Activated B cell treated with CpG ODN at 0.5 μM for 24 hours (primary cell): ENCODE results near the gene BHLHE23. TPM values are rescaled to one million over a fixed set of nuclear protein-coding genes. Genes with fewer than 3 reads are reported as not detected.

Experiments used
- ATAC-seq: fragments of 200-7000 bp; cut with Tn5 transposase; one replicate; pipeline ENCODE4 v1.10.0; 2021; ENCODE audit warnings: low read depth, mild to moderate bottlenecking, moderate library complexity
- CTCF ChIA-PET: fragments of 350-600 bp; sonication (Branson Sonifier 250); formaldehyde crosslinking; loops from one replicate; lab custom pipeline; 2021; ENCODE audit warnings: antibody characterized with exemption; lab: Charles Lee
- POLR2A ChIA-PET: fragments of 350-600 bp; sonication (Branson Sonifier 250); formaldehyde crosslinking; loops from one replicate; lab custom pipeline; 2021; ENCODE audit warnings: antibody characterized with exemption; lab: Charles Lee
- DNase-seq: peaks from one replicate; pipeline ENCODE4 v3.0.0; 2022
- H3K27ac Mint-ChIP-seq: one replicate; pipeline ENCODE4 v1.8.0; 2020; ENCODE audit warnings: mixed read lengths
- H3K27me3 Mint-ChIP-seq: one replicate; pipeline ENCODE4 v1.8.0; 2021; ENCODE audit warnings: mixed read lengths
- H3K36me3 Mint-ChIP-seq: one replicate; pipeline ENCODE4 v1.8.0; 2021; ENCODE audit warnings: low read depth, mixed read lengths
- H3K4me1 Mint-ChIP-seq: one replicate; pipeline ENCODE4 v1.8.0; 2021; ENCODE audit warnings: mixed read lengths
- H3K4me3 Mint-ChIP-seq: one replicate; pipeline ENCODE4 v1.8.0; 2020; ENCODE audit warnings: mild to moderate bottlenecking, mixed read lengths
- H3K9me3 Mint-ChIP-seq: one replicate; pipeline ENCODE4 v1.8.0; 2020; ENCODE audit warnings: mixed read lengths
- intact Hi-C: fragments of 100-400 bp; cut with micrococcal nuclease; formaldehyde crosslinking; loops from one replicate; pipeline ENCODE4 v1.15.1; 2024
- total RNA-seq: library from RNA; stranded (reverse); gene quantifications from 2 replicates; pipeline ENCODE4 v1.2.3, GENCODE V29; 2022
- TF ChIP-seq, protein P1 (sequence below): fragments of 200-600 bp; IDR thresholded peaks from one replicate; pipeline ENCODE4 v1.8.0; 2022; ENCODE audit warnings: antibody characterized with exemption, mild to moderate bottlenecking

Gene BHLHE23
- total RNA-seq, 1 donor from 2014 or later, result not detected

- H3K9me3 Mint-ChIP-seq, result no peaks in the 10 kb centered on the region
- peaks cover 12% of the 10 kb centered on the region for H3K4me1 Mint-ChIP-seq
- ChIA-PET POLR2A (interaction anchor here (3.1 kb wide), 1 partner anchor 16 kb away, joined by 13 read pairs; no protein-coding TSS in a partner anchor), CTCF (interaction anchor here (1.4 to 2.5 kb wide), 2 partner anchors 39 to 42 kb away, joined by 6 to 15 read pairs; no protein-coding TSS in a partner anchor)
- ATAC-seq (no peak), DNase-seq (no peak)
- H3K36me3 Mint-ChIP-seq, result peaks cover 9% of the 10 kb centered on the region
- H3K27me3 Mint-ChIP-seq, result peaks cover 17% of the 10 kb centered on the region
- no peak overlapping the region for H3K27ac Mint-ChIP-seq
- TF ChIP-seq, protein P1, sequence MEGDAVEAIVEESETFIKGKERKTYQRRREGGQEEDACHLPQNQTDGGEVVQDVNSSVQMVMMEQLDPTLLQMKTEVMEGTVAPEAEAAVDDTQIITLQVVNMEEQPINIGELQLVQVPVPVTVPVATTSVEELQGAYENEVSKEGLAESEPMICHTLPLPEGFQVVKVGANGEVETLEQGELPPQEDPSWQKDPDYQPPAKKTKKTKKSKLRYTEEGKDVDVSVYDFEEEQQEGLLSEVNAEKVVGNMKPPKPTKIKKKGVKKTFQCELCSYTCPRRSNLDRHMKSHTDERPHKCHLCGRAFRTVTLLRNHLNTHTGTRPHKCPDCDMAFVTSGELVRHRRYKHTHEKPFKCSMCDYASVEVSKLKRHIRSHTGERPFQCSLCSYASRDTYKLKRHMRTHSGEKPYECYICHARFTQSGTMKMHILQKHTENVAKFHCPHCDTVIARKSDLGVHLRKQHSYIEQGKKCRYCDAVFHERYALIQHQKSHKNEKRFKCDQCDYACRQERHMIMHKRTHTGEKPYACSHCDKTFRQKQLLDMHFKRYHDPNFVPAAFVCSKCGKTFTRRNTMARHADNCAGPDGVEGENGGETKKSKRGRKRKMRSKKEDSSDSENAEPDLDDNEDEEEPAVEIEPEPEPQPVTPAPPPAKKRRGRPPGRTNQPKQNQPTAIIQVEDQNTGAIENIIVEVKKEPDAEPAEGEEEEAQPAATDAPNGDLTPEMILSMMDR, result no peak
- intact Hi-C loops, result no loop called here
- H3K4me3 Mint-ChIP-seq, result no peak overlapping the region
Measured at GRCh38 chr20:62969939-62970306, 36.8 kb downstream of the BHLHE23 start.

- ATAC-seq (no peak), DNase-seq (no peak)
- H3K9me3 Mint-ChIP-seq, result no peaks in the 10 kb centered on the region
- TF ChIP-seq, protein P1, result no peak
- H3K36me3 Mint-ChIP-seq, result peaks cover 12% of the 10 kb centered on the region
- H3K4me1 Mint-ChIP-seq, result peaks cover 12% of the 10 kb centered on the region
- POLR2A ChIA-PET, result interaction anchor here (3.1 kb wide), 1 partner anchor 15 kb away, joined by 13 read pairs; no protein-coding TSS in a partner anchor
- no peak overlapping the region for H3K4me3 Mint-ChIP-seq
- intact Hi-C loops, result no loop called here
- CTCF ChIA-PET, result interaction anchor here (2.5 kb wide), 1 partner anchor 39 kb away, joined by 15 read pairs; no protein-coding TSS in a partner anchor
- H3K27me3 Mint-ChIP-seq, result peaks cover 17% of the 10 kb centered on the region
- H3K27ac Mint-ChIP-seq, result no peak overlapping the region
Measured at GRCh38 chr20:62969179-62969760, 37.5 kb downstream of the BHLHE23 start.

DNA sequence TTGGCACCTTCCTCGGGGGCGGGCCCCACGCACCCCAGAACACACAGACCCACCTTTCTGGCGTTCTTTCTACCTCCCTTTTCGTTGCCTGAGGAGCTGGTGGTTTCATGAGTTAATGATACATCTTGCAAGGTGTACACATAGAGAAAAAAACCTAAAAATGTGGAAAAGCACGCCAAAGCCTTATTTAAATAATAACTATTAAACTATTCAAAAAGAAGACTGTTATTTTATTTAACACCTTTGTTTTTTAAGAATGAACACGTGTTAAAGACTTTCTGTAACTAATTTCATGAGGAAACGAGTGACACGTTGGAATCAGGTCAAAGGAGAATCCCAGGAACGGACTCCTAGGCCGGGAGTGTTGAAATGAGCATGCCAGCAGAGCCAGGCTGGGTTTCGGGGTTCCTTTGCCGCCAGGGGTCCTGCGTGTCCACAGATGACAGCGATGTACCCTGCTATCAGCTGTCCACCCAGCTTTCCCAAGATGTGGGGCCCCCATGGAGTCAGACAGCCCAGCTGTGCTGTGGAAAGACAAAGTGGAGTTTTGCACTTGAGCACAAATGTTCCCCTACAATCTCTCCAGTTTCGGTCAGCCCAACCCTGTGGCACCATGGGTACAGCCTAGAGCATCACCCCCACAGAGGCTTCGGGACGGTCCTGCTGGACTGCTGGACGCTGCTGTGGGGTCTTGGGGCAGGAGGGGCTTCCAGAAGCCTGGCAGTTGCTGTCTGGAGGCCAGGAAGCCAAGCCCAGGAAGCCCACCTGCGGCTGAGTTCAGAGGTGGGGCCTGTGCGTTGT lies 38.2 kb downstream of the BHLHE23 start:
- Mint-ChIP-seq H3K4me3 (no peak overlapping the region), H3K27ac (no peak overlapping the region), H3K4me1 (peaks cover 12% of the 10 kb centered on the region), H3K27me3 (peaks cover 13% of the 10 kb centered on the region), H3K36me3 (peaks cover 19% of the 10 kb centered on the region), H3K9me3 (no peaks in the 10 kb centered on the region)
- DNase-seq (no peak), ATAC-seq (no peak)
- CTCF ChIA-PET, result no interaction called here
- intact Hi-C loops, result no loop called here
- POLR2A ChIA-PET, result interaction anchor here (3.1 kb wide), 1 partner anchor 15 kb away, joined by 13 read pairs; no protein-coding TSS in a partner anchor
- TF ChIP-seq, protein P1, result no peak

DNA sequence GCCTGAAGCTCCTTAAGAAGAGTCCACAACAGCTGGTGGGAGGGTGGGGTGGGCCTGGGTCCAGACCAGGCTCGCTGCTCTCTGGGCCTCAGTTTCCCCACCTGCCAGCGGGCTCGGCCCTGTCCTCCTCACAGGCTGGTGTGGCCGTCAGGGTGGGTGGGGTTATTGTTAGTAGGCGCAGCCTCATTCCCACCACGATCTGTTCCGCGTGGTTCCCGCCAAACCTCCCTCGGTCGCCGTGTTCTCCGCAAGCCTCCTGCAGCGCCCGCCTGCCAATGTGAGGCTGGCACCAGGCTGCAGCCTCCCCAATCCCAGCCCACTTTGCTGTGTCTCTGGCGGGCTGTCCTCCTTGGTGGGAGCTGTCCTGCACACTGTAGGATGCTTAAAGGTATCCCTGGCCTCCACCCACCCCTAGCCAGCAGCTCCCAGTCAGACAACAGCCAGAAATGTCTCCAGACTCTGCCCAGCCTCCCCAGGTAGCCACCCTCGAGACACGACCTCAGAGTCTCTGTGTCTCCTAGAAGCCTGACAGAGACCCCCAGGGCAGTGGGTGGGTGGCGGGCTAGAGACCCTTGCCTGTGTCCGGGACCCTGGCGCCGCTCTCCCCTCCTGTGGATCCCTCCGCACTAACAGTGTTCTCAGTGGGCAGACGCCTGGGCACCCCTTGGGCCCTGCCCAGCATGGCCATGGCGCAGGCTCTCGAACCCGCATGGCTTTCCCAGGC lies 39.0 kb downstream of the BHLHE23 start:
- no peaks in the 10 kb centered on the region for H3K9me3 Mint-ChIP-seq
- peaks cover 11% of the 10 kb centered on the region for H3K4me1 Mint-ChIP-seq
- TF ChIP-seq, protein P1, result no peak
- no peak overlapping the region for H3K27ac Mint-ChIP-seq
- DNase-seq, result no peak
- no peak for ATAC-seq
- peaks cover 26% of the 10 kb centered on the region for H3K36me3 Mint-ChIP-seq
- no peak overlapping the region for H3K4me3 Mint-ChIP-seq
- peaks cover 13% of the 10 kb centered on the region for H3K27me3 Mint-ChIP-seq
- POLR2A ChIA-PET, result no interaction called here
- intact Hi-C loops, result no loop called here
- CTCF ChIA-PET, result interaction anchor here (1.0 kb wide), 1 partner anchor 41 kb away, joined by 4 read pairs; no protein-coding TSS in a partner anchor
